AG08396 (cell line): ENCODE results near the gene ZNF385A.

ENCODE experiments used
- DNase-seq: peaks from one replicate; pipeline ENCODE4 v3.0.0; 2012; ENCODE audit warnings: low spot score, mixed read lengths

Gene ZNF385A

GRCh38 chr12:54415221-54415929 is 30.8 kb upstream of the ZNF385A start:
- no peak for DNase-seq

GRCh38 chr12:54413284-54414190 is 29.0 kb upstream of the ZNF385A start:
- no peak for DNase-seq

- DNase-seq, result no peak
Observed at GRCh38 chr12:54412786-54413185, 28.3 kb upstream of the ZNF385A start.

- no peak for DNase-seq
Observed at GRCh38 chr12:54412348-54412747, 27.8 kb upstream of the ZNF385A start.

- DNase-seq, result peak; percentile 92
Observed at GRCh38 chr12:54411391-54412241, 27.1 kb upstream of the ZNF385A start.

GRCh38 chr12:54409267-54409666 is 24.7 kb upstream of the ZNF385A start:
- no peak for DNase-seq

GRCh38 chr12:54407183-54407905 is 22.8 kb upstream of the ZNF385A start:
- DNase-seq, result no peak

- DNase-seq, result no peak
Observed at GRCh38 chr12:54405573-54405972, 21.0 kb upstream of the ZNF385A start.

- DNase-seq, result no peak
Observed at GRCh38 chr12:54405106-54405505, 20.6 kb upstream of the ZNF385A start.

- peak; percentile 52 for DNase-seq
Observed at GRCh38 chr12:54404061-54405004, 19.8 kb upstream of the ZNF385A start.

GRCh38 chr12:54401119-54401518 is 16.6 kb upstream of the ZNF385A start:
- no peak for DNase-seq

GRCh38 chr12:54398995-54399793 is 14.7 kb upstream of the ZNF385A start:
- peak; percentile 89 for DNase-seq

GRCh38 chr12:54398218-54398617 is 13.7 kb upstream of the ZNF385A start:
- DNase-seq, result no peak

- no peak for DNase-seq
Observed at GRCh38 chr12:54397157-54397556, 12.6 kb upstream of the ZNF385A start.

GRCh38 chr12:54395545-54395944 is 11.0 kb upstream of the ZNF385A start:
- DNase-seq, result no peak

GRCh38 chr12:54394986-54395385 is 10.5 kb upstream of the ZNF385A start:
- DNase-seq, result no peak

GRCh38 chr12:54394281-54394719 is 9.8 kb upstream of the ZNF385A start:
- DNase-seq, result peak; percentile 58

- DNase-seq, result no peak
Observed at GRCh38 chr12:54393743-54394142, 9.2 kb upstream of the ZNF385A start.

GRCh38 chr12:54393207-54393609 is 8.7 kb upstream of the ZNF385A start:
- DNase-seq, result no peak
